Endometrial microvascular endothelial cells (primary cell): ENCODE measurements around the gene CCIN. TPM values are rescaled to one million over a fixed set of nuclear protein-coding genes. Genes with fewer than 3 reads are reported as not detected.
"Not testable (repeated sequence)": the region's sequence is repeated elsewhere in the genome, so short reads cannot be mapped to it uniquely, and the experiment has no call there.

Experiments
- in situ Hi-C: cut with HindIII; loops from 2 replicates; pipeline ENCODE4 v1.10.0; 2017; ENCODE audit warnings: low sequenced_read_pairs, low pct_unique_long_range_greater_than_20kb; ENCODE audit errors: inconsistent ontology term
- total RNA-seq: library from RNA; depleted of rRNA; stranded (reverse); fragments of >200 nt; gene quantifications from one replicate; pipeline ENCODE4 v1.2.3, GENCODE V29; 2015; ENCODE audit errors: inconsistent ontology term

CCIN gene
- total RNA-seq, 1 donor from 2014 or later, result 1.9 TPM

GRCh38 chr9:36154331-36154952 is 14.7 kb upstream of the CCIN start:
- in situ Hi-C loops, result no loop called here

- in situ Hi-C loops, result no loop called here
Observed at GRCh38 chr9:36156116-36156515, 13.1 kb upstream of the CCIN start.

GRCh38 chr9:36158122-36158521 is 11.1 kb upstream of the CCIN start:
- in situ Hi-C loops, result no loop called here

- in situ Hi-C loops, result no loop called here
Observed at GRCh38 chr9:36158917-36159316, 10.3 kb upstream of the CCIN start.

GRCh38 chr9:36159509-36159908 is 9.7 kb upstream of the CCIN start:
- in situ Hi-C loops, result not testable (repeated sequence)

- in situ Hi-C loops, result not testable (repeated sequence)
Observed at GRCh38 chr9:36160126-36160525, 9.1 kb upstream of the CCIN start.

- in situ Hi-C loops, result no loop called here
Observed at GRCh38 chr9:36161187-36161586, 8.0 kb upstream of the CCIN start.

- in situ Hi-C loops, result no loop called here
Observed at GRCh38 chr9:36162211-36162738, 6.9 kb upstream of the CCIN start.

GRCh38 chr9:36163049-36163785 is 6.0 kb upstream of the CCIN start:
- in situ Hi-C loops, result no loop called here

- in situ Hi-C loops, result no loop called here
Observed at GRCh38 chr9:36163786-36164170, 5.4 kb upstream of the CCIN start.

GRCh38 chr9:36164372-36164771 is 4.8 kb upstream of the CCIN start:
- in situ Hi-C loops, result no loop called here

- in situ Hi-C loops, result no loop called here
Observed at GRCh38 chr9:36164989-36165388, 4.2 kb upstream of the CCIN start.

- in situ Hi-C loops, result no loop called here
Observed at GRCh38 chr9:36165826-36166167, 3.4 kb upstream of the CCIN start.

- in situ Hi-C loops, result no loop called here
Observed at GRCh38 chr9:36166168-36166927, 2.8 kb upstream of the CCIN start.

GRCh38 chr9:36169708-36170107 is 520 bp downstream of the CCIN start:
- in situ Hi-C loops, result no loop called here

- in situ Hi-C loops, result no loop called here
Observed at GRCh38 chr9:36170531-36170930, 1.3 kb downstream of the CCIN start.

GRCh38 chr9:36173861-36174260 is 4.7 kb downstream of the CCIN start:
- in situ Hi-C loops, result no loop called here

GRCh38 chr9:36174271-36174670 is 5.1 kb downstream of the CCIN start:
- in situ Hi-C loops, result no loop called here

GRCh38 chr9:36174731-36175130 is 5.5 kb downstream of the CCIN start:
- in situ Hi-C loops, result no loop called here

GRCh38 chr9:36175209-36175608 is 6.0 kb downstream of the CCIN start:
- in situ Hi-C loops, result not testable (repeated sequence)
